Smooth muscle cell of the umbilical artery (primary cell): ENCODE data around the gene CSF2RB. TPM values are rescaled to one million over a fixed set of nuclear protein-coding genes. Genes with fewer than 3 reads are reported as not detected.

Experiments
- total RNA-seq: library from RNA; depleted of rRNA; stranded (reverse); fragments of >200 nt; gene quantifications from 2 replicates; pipeline ENCODE4 v1.2.3, GENCODE V29; 2014

Gene CSF2RB
- under 0.01 and 0.05 TPM in 2 replicates for total RNA-seq

GRCh38 chr22:36913427-36914389 is at the start of gene CSF2RB:
TSS of gene CSF2RB (plus strand) at chr22:36913628. CDS start at chr22:36922208, 8,580 bp downstream.

Other genes starting within 250 kb of the CSF2RB start
- gene CACNG2, start 209.9 kb upstream of the CSF2RB start, total RNA-seq: not detected in 2 replicates
- gene IFT27, start 137.5 kb upstream of the CSF2RB start, total RNA-seq: 15.4 and 24.9 TPM in 2 replicates
- not detected in 2 replicates for gene PVALB, start 96.6 kb upstream of the CSF2RB start, total RNA-seq
- not detected in 2 replicates for gene NCF4, start 52.6 kb upstream of the CSF2RB start, total RNA-seq
- gene TST, start 105.8 kb downstream of the CSF2RB start, total RNA-seq: 27.2 and 34.1 TPM in 2 replicates
- gene MPST, start 106.1 kb downstream of the CSF2RB start, total RNA-seq: 52.0 and 69.2 TPM in 2 replicates
- gene KCTD17, start 138.1 kb downstream of the CSF2RB start, total RNA-seq: 32.4 and 35.8 TPM in 2 replicates
- gene TMPRSS6, start 196.1 kb downstream of the CSF2RB start, total RNA-seq: not detected in 2 replicates
- 0.09 TPM in 1 of 2 replicates, not detected in the other for gene IL2RB, start 236.3 kb downstream of the CSF2RB start, total RNA-seq